Neural cell (in vitro differentiated cells): ENCODE results near the gene PHF21A. TPM values are rescaled to one million over a fixed set of nuclear protein-coding genes. Genes with fewer than 3 reads are reported as not detected.

ENCODE experiments used
- H2AFZ ChIP-seq: fragments of 200-600, 300-800 bp; sonication (generic), shearing (Covaris generic); 2 replicates; pipeline ENCODE4 v1.6.0; 2014; ENCODE audit warnings: low read depth, mild to moderate bottlenecking, antibody characterized with exemption, low read length, moderate library complexity
- H3F3A ChIP-seq: fragments of 200-600 bp; shearing (Covaris generic); 2 replicates; pipeline ENCODE4 v1.6.1; 2016; ENCODE audit warnings: mild to moderate bottlenecking, moderate library complexity, mixed read lengths, antibody characterized with exemption, low read length; ENCODE audit not compliant: insufficient read depth, poor library complexity, severe bottlenecking
- H3K27ac ChIP-seq: fragments of 200-600, 300-800 bp; sonication (generic), shearing (Covaris generic); 2 replicates; pipeline ENCODE4 v1.5.1; 2014; ENCODE audit warnings: mild to moderate bottlenecking, low read length, moderate library complexity
- H3K27me3 ChIP-seq: fragments of 300-800, 200-600 bp; sonication (generic), shearing (Covaris generic); 2 replicates; pipeline ENCODE4 v1.6.0; 2014; ENCODE audit warnings: mild to moderate bottlenecking, low read depth, low read length, moderate library complexity; ENCODE audit not compliant: insufficient read depth
- H3K36me3 ChIP-seq: fragments of 300-800, 200-600 bp; sonication (generic), shearing (Covaris generic); 2 replicates; pipeline ENCODE4 v1.5.1; 2014; ENCODE audit warnings: mild to moderate bottlenecking, antibody characterized with exemption, low read length, moderate library complexity; ENCODE audit not compliant: insufficient read depth
- H3K4me2 ChIP-seq: fragments of 300-800, 200-600 bp; sonication (generic), shearing (Covaris generic); 2 replicates; pipeline ENCODE4 v1.6.0; 2014; ENCODE audit warnings: mild to moderate bottlenecking, low read length
- H3K4me3 ChIP-seq: fragments of 300-800, 200-600 bp; sonication (generic), shearing (Covaris generic); 2 replicates; pipeline ENCODE4 v1.5.1; 2014; ENCODE audit warnings: mild to moderate bottlenecking, low read length, moderate library complexity
- H3K79me2 ChIP-seq: fragments of 200-600 bp; shearing (Covaris generic); replicated peaks from 2 replicates; pipeline ENCODE4 v1.6.0; 2014; ENCODE audit warnings: mild to moderate bottlenecking, low read length, moderate library complexity; ENCODE audit not compliant: insufficient read depth
- H3K9ac ChIP-seq: fragments of 300-800, 200-600 bp; sonication (generic), shearing (Covaris generic); 2 replicates; pipeline ENCODE4 v1.6.1; 2016; ENCODE audit warnings: mild to moderate bottlenecking, low read length, mixed read lengths
- H3K9me2 ChIP-seq: fragments of 200-600 bp; shearing (Covaris generic); 2 replicates; pipeline ENCODE4 v1.6.1; 2016; ENCODE audit warnings: mild to moderate bottlenecking, low read length, mixed read lengths; ENCODE audit not compliant: insufficient read depth
- H3K9me3 ChIP-seq: fragments of 200-600, 300-800 bp; sonication (generic), shearing (Covaris generic); 2 replicates; pipeline ENCODE4 v1.6.1; 2016; ENCODE audit warnings: mild to moderate bottlenecking, mixed run types, low read length, moderate library complexity, mixed read lengths
- H4K20me1 ChIP-seq: fragments of 200-600 bp; shearing (Covaris generic); 2 replicates; pipeline ENCODE4 v1.6.1; 2016; ENCODE audit warnings: mild to moderate bottlenecking, mixed run types; ENCODE audit not compliant: insufficient read depth
- CTCF ChIP-seq: fragments of 450-650 bp; IDR thresholded peaks from 2 replicates; pipeline ENCODE4 v1.5.1; 2014; ENCODE audit warnings: antibody characterized with exemption, mild to moderate bottlenecking, moderate library complexity; ENCODE audit not compliant: poor library complexity, severe bottlenecking
- EP300 ChIP-seq: fragments of 450-650 bp; conservative IDR thresholded peaks from 2 replicates; pipeline ENCODE4 v1.6.1; 2014; ENCODE audit warnings: antibody characterized with exemption, mild to moderate bottlenecking, moderate library complexity; ENCODE audit not compliant: poor library complexity, severe bottlenecking
- EZH2 ChIP-seq: fragments of 200-600, 300-800 bp; shearing (Covaris generic), sonication (generic); IDR thresholded peaks from 2 replicates; pipeline ENCODE4 v1.6.1; 2014; ENCODE audit warnings: antibody characterized with exemption, low read length, borderline replicate concordance, mild to moderate bottlenecking; ENCODE audit not compliant: insufficient read depth, poor library complexity, severe bottlenecking
- MXI1 ChIP-seq: fragments of 450-650 bp; conservative IDR thresholded peaks from 2 replicates; pipeline ENCODE4 v1.6.1; 2014; ENCODE audit warnings: antibody characterized with exemption, mild to moderate bottlenecking; ENCODE audit not compliant: poor library complexity, severe bottlenecking
- POLR2AphosphoS5 ChIP-seq: IDR thresholded peaks from 2 replicates; pipeline ENCODE4 v1.6.1; 2012
- RAD21 ChIP-seq: fragments of 450-650 bp; conservative IDR thresholded peaks from 2 replicates; pipeline ENCODE4 v1.6.1; 2014; ENCODE audit warnings: antibody characterized with exemption, mild to moderate bottlenecking, moderate library complexity
- REST ChIP-seq: IDR thresholded peaks from 2 replicates; pipeline ENCODE4 v1.6.1; 2012; ENCODE audit warnings: borderline replicate concordance
- SMC3 ChIP-seq: fragments of 450-650 bp; conservative IDR thresholded peaks from 2 replicates; pipeline ENCODE4 v1.6.1; 2014; ENCODE audit warnings: antibody characterized with exemption, mild to moderate bottlenecking, moderate library complexity; ENCODE audit not compliant: poor library complexity
- TAF1 ChIP-seq: IDR thresholded peaks from 2 replicates; pipeline ENCODE4 v1.6.1; 2012; ENCODE audit warnings: low read depth
- polyA plus RNA-seq: library from polyadenylated mRNA; depleted of rRNA; stranded (reverse); fragments of >200 nt; gene quantifications from 2 replicates; pipeline ENCODE4 v1.2.3, GENCODE V29; 2014

Gene PHF21A
- polyA plus RNA-seq, 1 donor from 2014 or later: 31.7 TPM

GRCh38 chr11:45920531-45921477 is 200.4 kb downstream of the PHF21A start:
- no peaks in the 10 kb centered on the region for H3K9me3 ChIP-seq
- TF ChIP-seq EZH2 (no peak), POLR2AphosphoS5 (no peak), CTCF (no peak), SMC3 (no peak), REST (no peak), MXI1 (no peak), EP300 (no peak), RAD21 (no peak), TAF1 (no peak)
- H3K79me2 ChIP-seq: peaks cover 6% of the 10 kb centered on the region
- no peak overlapping the region for H3K27ac ChIP-seq
- peaks cover 33% of the 10 kb centered on the region for H3K27me3 ChIP-seq
- no peaks in the 10 kb centered on the region for H3K36me3 ChIP-seq
- H2AFZ ChIP-seq: no peak overlapping the region
- no peaks in the 10 kb centered on the region for H4K20me1 ChIP-seq
- H3K9me2 ChIP-seq: no peaks in the 10 kb centered on the region
- no peak overlapping the region for H3K4me2 ChIP-seq
- no peak overlapping the region for H3K9ac ChIP-seq
- no peak overlapping the region for H3K4me3 ChIP-seq
- H3F3A ChIP-seq: peaks cover 8% of the 10 kb centered on the region

- Histone ChIP-seq H3K4me2 (no peak overlapping the region), H3F3A (peaks cover 8% of the 10 kb centered on the region), H3K9ac (no peak overlapping the region), H3K4me3 (no peak overlapping the region), H3K79me2 (peaks cover 6% of the 10 kb centered on the region), H3K27me3 (peaks cover 33% of the 10 kb centered on the region), H3K9me3 (no peaks in the 10 kb centered on the region), H2AFZ (no peak overlapping the region), H3K36me3 (no peaks in the 10 kb centered on the region), H4K20me1 (no peaks in the 10 kb centered on the region), H3K9me2 (no peaks in the 10 kb centered on the region), H3K27ac (no peak overlapping the region)
- TF ChIP-seq EZH2 (no peak), RAD21 (no peak), CTCF (no peak), MXI1 (no peak), POLR2AphosphoS5 (no peak), REST (no peak), EP300 (no peak), TAF1 (no peak), SMC3 (no peak)
Observed at GRCh38 chr11:45919806-45920530, 201.3 kb downstream of the PHF21A start.
